Right ventricle myocardium inferior (tissue), 1 donor: ENCODE measurements around the gene MORC4. TPM values are rescaled to one million over a fixed set of nuclear protein-coding genes. Genes with fewer than 3 reads are reported as not detected.

Experiments
- ATAC-seq: fragments of 200-7000 bp; cut with Tn5 transposase; one replicate; pipeline ENCODE4 v1.9.1; 2020; ENCODE audit warnings: mild to moderate bottlenecking, moderate library complexity
- DNase-seq: peaks from one replicate; pipeline ENCODE4 v3.0.0; 2021; ENCODE audit errors: missing footprints
- intact Hi-C: fragments of 100-400 bp; cut with DNase I; formaldehyde crosslinking; loops from one replicate; pipeline ENCODE4 v1.11.0; 2022
- total RNA-seq: library from RNA; stranded (reverse); fragmentation: NEBNext Ultra II Directional; extraction: Animal tissue kit (Norgen Biotek cat#: 25700); gene quantifications from one replicate; pipeline ENCODE4 v1.2.1, GENCODE V29; 2021
- donor health status: DM: no; HTN: yes; CAD: no; lungs with severe emphysema.

The MORC4 gene
- total RNA-seq, 1 donor from 2014 or later, result 2.8 TPM

DNA sequence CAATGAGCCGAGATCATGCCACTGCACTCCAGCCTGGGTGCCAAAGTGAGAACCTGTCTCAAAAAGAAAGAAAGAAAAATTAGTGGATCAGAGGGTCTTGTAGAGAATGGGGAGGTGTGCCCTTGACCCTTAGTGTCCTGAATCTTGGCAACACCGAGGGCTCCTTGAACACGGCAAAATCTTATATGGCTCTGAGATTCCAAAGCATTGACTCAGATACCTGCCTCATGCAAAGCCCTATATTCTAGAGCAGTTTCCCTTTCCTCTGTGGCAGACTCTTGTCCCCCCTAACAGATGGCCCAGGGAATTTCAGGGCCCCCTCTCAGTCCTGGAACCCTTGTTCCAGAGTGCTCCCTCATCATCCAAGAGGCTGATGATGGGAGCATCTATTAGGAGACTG, 73.0 kb downstream of the MORC4 start:
- intact Hi-C loops, result no loop called here
- ATAC-seq (no peak), DNase-seq (no peak)

DNA sequence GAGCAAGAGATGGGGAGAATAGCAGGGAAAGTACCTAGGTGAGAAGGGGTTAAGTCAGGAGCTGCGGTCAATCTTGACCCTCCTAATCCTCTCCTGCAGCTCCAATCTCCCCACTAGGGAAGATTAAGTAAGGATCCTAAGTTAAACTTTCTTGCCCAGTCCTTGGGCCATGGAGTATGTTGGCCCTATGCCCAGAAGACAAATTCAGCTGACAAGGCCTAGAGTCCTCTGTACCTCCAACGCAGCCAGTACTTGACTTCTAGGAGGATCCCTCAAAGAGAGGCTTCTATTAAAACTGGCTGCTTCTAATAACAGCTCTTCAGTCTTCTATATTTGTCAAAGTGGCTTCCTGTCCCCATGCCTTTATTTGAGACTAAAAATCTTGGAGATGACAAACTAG, 78.4 kb downstream of the MORC4 start:
- no peak for DNase-seq
- no peak for ATAC-seq
- intact Hi-C loops, result no loop called here

DNA sequence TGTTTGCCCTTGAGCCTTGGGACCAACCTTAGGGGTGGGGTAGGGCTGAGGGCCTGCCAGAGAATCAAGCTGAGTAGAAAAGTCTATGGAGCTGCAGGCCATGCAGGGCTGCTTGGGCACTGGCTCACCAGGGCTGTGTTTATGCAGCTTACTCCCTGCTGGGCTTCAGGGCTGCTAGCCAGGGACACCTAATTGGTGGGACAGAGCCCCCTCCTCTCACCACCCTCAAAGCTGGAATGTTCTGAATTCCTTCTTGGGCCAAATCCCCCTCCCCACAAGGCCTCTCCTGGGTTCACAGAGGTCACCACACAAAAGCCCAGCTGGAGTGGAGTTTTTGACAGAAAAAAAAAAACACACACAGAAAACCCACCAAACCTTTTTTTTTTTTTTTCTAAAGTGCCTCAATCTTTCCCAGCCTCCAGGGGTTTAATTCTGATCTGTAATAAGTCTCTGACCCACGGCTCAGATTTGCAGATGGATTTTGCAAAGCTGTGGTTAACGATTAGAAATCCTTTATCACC, 80.0 kb downstream of the MORC4 start, which contains the start of gene CLDN2:
TSS of gene CLDN2 (plus strand) at position 471 of the 521 bp plus-strand sequence. CDS start 7,827 bp downstream, outside the sequence.
- ATAC-seq (no peak), DNase-seq (no peak)
- intact Hi-C loops, result no loop called here

DNA sequence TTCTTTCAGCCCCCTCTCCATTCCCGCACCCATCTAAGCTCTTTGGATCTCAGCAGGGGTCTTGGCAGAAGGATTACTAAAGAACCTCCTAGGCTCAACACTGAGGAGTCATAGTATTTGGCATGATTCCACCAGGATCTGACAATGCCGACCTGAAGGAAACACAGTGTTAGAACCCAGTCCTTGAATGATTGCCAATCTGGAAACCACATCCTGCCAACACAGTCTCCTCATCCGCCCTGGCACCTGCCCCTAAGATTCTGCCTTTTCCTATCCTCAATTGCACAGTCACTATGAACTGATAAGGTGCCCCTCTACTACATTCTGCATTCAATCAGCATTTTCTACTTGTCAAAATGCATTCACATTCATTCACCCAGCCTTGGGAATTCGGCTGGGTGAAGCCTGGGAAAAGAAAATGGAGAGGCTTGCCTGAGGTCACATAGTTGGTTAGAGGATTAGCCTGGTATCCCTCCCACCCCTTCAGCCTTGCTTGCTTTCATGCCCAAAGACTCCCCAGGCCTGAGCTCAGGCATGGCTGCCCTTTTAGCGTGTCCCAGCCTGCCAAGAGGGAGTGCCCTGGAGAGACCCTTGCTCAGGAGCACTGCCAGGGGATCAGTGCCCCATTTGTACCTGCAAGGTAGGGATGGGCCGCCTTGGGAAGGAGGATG, 82.0 kb downstream of the MORC4 start:
- intact Hi-C loops, result no loop called here
- ATAC-seq (no peak), DNase-seq (no peak)

DNA sequence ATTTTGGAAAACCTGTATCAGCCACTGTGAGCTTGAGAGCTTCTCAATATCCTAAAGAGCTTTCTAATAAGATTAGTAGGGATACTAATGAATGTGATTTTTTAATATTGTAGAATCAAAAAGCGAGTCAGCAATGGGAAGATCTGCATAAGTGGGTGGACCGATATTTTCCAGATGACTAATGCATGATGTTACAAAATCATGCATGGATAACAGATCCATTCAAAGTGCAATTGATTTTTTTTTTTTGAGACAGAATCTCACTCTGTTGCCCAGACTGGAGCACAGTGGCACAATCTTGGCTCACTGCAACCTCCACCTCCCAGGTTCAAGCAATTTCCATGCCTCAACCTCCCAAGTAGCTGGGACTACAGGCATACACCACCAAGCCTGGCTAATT, 87.1 kb downstream of the MORC4 start:
- no peak for DNase-seq
- intact Hi-C loops, result no loop called here
- no peak for ATAC-seq

DNA sequence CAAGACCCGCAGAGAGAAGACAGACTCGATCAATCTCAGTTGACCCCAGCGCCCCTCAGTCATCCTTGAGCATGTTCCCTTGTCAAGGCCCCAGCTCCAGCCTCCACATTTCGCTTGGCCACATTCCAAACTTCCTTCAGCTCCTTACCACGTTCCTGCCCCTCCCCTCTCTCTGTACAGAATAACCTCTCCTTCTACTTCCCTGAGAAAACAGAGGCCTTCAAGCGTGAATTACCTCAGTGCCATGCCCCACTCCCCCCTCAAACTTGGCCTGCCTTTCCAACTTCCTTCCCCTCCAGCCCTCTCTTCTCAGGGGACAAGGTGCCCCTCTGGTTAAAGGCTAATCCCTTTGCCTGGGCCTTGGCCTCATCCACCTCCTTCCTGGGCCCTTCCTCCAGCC, 93.7 kb downstream of the MORC4 start:
- DNase-seq (no peak), ATAC-seq (no peak)
- intact Hi-C loops, result no loop called here

DNA sequence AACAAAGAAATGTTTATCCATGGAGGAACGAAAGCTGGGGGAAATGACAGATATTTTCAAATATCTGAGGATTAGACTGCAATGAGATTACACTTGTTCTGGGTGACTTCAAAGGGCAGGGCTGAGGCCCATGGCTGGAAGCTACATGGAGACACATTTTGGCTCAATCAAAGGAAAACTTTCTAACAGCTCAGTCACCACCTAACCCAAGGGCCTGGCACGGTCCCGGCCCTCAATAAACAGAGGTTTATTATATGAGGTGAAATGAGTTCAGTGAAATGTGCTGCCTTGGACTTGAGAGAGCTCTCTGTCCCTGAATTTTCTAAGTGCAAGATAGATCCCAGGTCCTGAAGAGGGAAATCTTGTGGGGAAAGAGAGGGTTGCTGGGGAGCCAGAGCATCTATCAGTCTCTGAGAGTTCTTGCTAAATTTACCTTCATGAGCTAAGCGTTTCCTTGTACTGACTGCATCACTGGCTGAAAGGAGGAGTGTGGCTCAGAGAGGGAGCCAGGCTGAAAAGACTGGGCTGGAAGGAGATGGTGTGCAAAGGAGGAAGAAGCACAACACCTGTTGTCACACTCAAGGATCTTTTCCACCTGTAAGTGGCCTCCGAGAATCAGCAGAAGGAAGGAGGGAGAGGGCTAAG, 94.8 kb downstream of the MORC4 start:
- DNase-seq (no peak), ATAC-seq (no peak)
- intact Hi-C loops, result no loop called here

DNA sequence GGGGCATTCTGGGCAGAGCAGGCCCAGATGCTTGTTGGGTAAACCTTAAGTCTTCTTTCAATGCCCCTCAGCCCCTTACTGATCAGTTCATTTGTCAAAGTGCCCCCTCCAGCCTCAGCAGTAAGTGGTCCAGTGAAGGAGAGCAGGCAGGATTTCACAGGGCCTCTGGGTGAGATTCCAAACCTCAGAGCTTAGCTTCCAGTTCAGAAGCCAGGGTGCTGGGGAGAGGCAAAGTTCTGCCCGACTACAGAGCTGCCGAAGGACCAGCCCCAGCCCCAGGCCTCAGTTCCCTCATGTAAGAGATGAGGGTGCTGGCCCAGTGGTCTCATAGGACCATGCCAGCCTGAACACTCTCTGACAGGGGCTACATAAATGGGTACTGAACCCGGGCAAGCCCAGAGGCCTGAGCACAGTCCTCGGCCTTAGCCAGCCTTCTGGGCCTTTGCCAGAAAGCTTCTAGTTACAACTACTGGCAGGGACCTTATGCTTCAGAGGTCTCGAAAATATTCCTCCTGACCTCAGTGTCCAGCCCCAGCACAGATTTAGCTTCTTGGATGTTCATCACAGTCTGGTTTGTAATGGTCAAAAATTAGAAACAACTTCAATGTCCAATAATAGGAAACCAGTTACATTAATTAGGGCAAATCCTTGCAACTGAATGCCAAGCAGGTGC, 96.0 kb downstream of the MORC4 start:
- ATAC-seq (no peak), DNase-seq (no peak)

DNA sequence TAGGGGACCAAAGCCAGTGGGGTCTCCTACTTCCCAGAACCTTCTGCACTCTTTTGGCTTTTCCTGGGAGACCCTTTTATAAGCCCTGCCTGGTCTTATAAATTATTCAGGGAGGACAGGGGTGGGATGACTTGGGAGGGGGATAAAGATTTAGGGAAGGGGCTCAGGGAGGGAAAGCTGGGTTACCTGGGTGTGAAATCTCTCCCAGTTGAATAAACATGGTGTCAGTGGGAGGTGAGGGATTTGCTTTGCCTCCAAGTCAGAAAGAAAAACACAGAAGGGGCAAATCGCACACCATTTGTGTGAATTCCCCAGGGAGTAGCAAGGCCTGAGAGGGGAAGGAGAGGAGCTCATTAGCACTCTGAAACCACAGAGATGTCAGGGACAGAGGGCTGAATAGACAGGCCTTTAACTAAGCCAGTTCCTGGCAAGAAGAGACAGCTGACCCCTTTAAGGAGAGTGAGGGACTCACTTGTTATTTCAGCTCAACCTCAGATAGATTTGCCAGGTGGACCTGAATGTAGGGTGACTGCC, 96.7 kb downstream of the MORC4 start, which contains the start of gene RIPPLY1:
TSS of gene RIPPLY1 (minus strand) at position 51 of the 534 bp plus-strand sequence. CDS start 54 bp downstream, outside the sequence.
- DNase-seq (no peak), ATAC-seq (no peak)
- intact Hi-C loops, result no loop called here

More for the DNA sequence above, 96.0 kb downstream of the MORC4 start:
- intact Hi-C loops, result no loop called here

DNA sequence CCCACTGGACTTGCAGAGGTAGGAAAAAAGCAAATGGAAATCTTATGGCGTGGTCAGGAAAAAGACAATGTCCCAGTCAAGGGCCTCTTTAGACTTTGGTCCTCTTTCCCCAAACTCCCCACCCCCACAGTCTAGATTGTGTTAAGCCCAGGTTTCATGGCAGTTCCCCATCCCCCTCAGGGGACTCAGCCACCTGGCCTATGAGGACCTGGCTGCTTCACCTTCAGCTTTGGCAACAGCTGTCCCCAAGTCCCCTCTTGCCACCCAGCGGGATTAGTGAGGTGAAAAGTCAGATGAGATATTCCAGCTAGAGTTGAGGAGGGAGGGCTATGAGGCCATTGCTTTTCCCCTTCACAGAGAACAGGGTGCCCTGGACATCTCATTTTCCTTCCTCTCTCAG, 97.3 kb downstream of the MORC4 start:
- ATAC-seq, result no peak
- DNase-seq, result no peak
- intact Hi-C loops, result no loop called here

DNA sequence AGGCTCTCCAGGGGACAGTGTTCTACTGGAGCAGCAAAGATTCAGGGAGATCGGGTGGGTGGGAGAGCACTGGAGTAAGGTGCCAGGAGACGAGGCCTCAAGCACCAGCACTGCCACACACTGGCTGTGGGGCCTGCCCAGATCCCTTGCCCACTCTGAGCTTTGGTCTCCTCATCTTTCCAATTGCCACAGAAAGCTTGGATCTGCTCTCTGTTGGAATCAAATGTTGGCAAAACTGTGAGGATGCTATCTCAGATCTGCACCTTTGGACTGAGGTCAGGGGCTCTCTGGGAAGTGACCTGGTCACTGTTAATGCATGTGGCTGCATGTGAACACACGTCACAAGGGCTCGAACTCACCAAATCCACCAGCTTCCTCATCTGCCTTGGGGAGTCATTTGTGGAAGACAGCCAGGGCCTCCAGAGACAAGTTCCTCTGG, 98.2 kb downstream of the MORC4 start:
- intact Hi-C loops, result no loop called here
- DNase-seq, result no peak
- no peak for ATAC-seq

DNA sequence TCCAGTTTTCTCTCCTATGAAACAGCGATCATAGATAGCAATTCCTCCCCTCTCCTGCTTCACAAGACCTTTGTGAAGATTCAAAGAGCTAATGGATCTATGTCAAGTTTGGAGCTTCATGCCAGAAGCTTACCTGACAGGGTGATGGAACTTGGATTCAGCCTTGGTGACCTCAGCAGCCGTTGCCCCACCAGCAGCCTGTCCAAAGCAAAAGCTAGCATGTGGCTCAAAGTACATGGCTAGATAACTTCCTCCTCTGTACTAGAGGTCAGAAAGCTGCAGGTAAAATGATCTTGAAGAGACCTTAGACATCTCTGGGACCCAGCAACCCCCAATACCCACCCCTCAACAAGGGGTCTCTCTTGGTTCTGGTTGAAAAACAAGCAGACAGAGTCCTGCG, 98.7 kb downstream of the MORC4 start:
- intact Hi-C loops, result no loop called here
- ATAC-seq (no peak), DNase-seq (no peak)

DNA sequence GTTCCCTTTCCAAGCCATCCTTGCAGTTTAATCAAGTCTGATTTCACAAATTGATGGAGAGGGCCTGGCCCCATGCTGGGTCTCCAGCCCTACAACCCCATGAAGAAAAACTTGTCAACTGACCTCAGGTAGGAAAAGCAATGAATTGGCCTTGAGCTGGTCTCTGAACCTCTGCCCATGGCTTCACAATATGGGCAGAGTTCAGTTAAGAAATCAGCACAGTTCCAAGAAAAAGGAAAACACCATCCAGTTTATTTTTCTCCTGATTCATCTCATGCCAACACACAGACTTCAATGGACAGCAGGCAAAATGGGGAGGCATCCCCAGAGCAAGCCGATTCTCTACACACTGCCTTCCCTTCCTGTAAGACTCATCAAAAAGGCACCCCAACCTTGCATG, 100.2 kb downstream of the MORC4 start:
- no peak for DNase-seq
- ATAC-seq, result no peak
- intact Hi-C loops, result loop anchor here (10.0 kb wide), 1 partner anchor 995 kb away; no protein-coding TSS in a partner anchor

DNA sequence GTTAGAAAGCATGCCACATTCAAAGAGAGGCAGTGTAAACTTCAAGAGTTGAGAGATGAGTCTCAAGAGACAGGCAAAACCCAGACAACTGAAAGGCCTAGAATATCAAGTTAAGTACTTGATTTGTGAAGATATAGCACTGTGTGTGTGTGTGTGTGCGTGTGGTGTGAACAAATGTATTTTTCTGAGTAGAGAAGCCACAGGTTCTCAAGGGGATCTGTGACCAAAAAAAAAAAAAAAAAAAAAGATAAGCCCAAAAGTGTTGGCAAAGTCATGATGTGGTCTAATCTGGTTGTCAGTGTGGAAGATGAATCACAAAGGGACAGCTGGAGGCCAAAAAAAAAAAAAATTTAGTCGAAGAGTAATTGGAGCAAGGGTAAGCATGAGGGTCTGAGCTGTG, 100.7 kb downstream of the MORC4 start:
- intact Hi-C loops, result loop anchor here (10.0 kb wide), 1 partner anchor 996 kb away; no protein-coding TSS in a partner anchor
- no peak for ATAC-seq
- DNase-seq, result no peak

DNA sequence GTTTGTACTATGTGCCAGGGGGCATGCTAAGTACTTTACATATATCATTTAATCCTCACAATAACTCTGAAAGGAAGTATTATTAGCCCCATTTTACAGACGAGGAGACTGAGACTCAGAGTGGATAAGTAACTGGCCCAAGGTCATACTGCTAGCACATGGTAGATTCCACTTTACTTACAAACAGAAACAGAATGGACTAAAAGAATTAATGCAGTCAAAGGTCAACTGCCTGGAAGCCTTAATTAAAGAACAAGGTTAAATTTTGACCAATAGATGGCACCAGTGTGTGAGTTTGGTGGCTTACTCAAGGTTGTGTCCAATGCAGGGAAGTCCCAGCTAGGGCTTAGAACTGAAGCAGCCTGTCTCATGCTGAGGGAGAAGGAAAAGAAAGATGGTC, 101.5 kb downstream of the MORC4 start:
- DNase-seq (no peak), ATAC-seq (no peak)
- intact Hi-C loops, result loop anchor here (10.0 kb wide), 1 partner anchor 996 kb away; no protein-coding TSS in a partner anchor

DNA sequence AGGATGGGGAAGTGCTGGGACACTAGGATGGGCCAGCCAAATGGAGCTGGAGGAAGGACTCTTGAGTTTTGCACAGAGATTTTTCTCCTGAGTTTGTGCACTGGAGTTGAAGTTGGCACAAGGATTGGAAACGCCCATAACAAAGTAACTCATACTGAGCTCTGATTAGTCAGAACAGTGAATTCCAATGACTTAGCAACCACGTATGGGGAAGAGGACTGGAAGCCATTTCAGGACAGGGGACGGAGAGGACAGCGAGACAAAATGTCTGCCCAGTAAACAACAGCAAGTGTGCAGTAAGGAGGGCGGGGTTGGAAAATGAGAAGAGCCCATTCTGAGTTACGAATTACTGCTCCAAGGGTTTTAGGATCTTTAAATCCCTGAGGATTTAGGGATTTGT, 102.8 kb downstream of the MORC4 start:
- ATAC-seq (no peak), DNase-seq (no peak)
- intact Hi-C loops, result loop anchor here (10.0 kb wide), 1 partner anchor 998 kb away; no protein-coding TSS in a partner anchor

DNA sequence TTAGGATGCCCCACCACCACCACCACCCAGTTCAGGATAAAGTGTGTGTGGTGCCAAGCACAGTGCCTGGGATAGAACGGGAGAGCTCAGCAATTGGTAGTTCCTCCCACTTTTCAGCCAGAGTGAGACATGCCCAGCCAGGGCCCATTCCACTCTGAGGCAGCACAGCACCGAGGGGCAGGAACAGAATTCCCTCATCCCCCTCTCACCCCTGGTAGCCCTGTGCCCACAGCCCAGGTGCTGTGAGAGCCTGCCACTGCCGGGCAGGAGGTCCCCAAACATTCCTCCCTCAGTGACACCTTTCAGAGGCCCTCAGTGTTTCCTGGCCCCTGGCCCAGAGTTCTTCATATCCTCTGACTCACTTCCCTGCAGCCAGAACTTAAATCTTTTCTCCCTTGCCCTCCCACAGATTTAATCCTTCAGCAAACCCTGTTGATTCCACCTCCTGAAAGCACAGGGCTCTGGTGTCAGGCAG, 105.0 kb downstream of the MORC4 start:
- intact Hi-C loops, result loop anchor here (5.0 to 10.0 kb wide), 2 partner anchors 57 to 1000 kb away; no protein-coding TSS in a partner anchor
- DNase-seq (no peak), ATAC-seq (no peak)

DNA sequence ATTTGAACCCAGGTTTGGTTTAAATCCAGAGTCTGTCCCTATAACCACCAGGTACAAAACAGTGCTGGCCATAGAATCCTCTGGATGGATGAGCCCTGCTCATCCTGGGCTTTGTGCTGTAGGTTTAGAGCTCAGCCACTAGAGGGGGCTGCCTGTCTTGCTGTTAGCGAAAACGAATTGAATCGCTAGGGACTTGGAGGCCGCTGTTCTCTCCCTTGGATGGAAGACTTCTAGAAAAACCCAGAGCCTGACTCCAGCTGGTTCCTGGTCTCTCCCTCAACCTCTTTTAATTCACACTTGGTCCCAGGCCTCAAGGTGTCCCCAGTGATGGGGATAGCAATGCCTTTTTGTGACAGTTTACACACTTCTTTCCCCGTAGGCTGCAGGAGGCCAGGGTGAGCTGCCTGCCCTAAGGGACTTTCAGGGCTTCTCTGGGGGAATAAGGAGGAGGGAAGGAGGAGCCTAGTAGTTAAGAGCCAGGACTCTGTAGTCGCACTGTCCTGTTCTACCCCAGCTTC, 105.6 kb downstream of the MORC4 start:
- intact Hi-C loops, result loop anchor here (5.0 to 10.0 kb wide), 2 partner anchors 58 to 1000 kb away; no protein-coding TSS in a partner anchor
- ATAC-seq (peak; percentile 79), DNase-seq (no peak)
